HepG2 (cell line): Measurements from ENCODE around the gene PTPMT1. TPM values are rescaled to one million over a fixed set of nuclear protein-coding genes. Genes with fewer than 3 reads are reported as not detected.

ENCODE experiments used
- ARNT2 ChIP-seq: sonication (generic); formaldehyde crosslinking; IDR thresholded peaks from 2 replicates; pipeline ENCODE4 v1.8.0; 2022; ENCODE audit warnings: mild to moderate bottlenecking, low read depth, missing genetic modification reagents, moderate library complexity
- CSRNP1 ChIP-seq: sonication (generic); formaldehyde crosslinking; IDR thresholded peaks from 2 replicates; pipeline ENCODE4 v1.8.1; 2023; ENCODE audit warnings: mild to moderate bottlenecking, missing genetic modification reagents
- HNF4G ChIP-seq, 2 experiments: sonication (generic) in 1 of 2; formaldehyde crosslinking in 1 of 2; IDR thresholded peaks; 2 replicates each; pipeline versions ENCODE4 v1.4.0 to v1.6.1; 2011 to 2020; ENCODE audit warnings: borderline replicate concordance in 2 of 2, low read depth in 2 of 2, mild to moderate bottlenecking in 2 of 2, low read length in 1 of 2, missing genetic modification reagents in 1 of 2, moderate library complexity in 1 of 2
- JUN ChIP-seq: sonication (generic); formaldehyde crosslinking; IDR thresholded peaks from 2 replicates; pipeline ENCODE4 v1.4.0; 2020; ENCODE audit warnings: mild to moderate bottlenecking, missing genetic modification reagents
- KLF16 ChIP-seq, 2 experiments: sonication (generic) in 1 of 2; formaldehyde crosslinking in 1 of 2; IDR thresholded peaks; 2 replicates each; pipeline versions ENCODE4 v1.6.1 to v1.8.0; 2016 to 2023; ENCODE audit warnings: missing genetic modification reagents in 2 of 2, missing compliant biosample characterization in 1 of 2
- MYC ChIP-seq: sonication (generic); formaldehyde crosslinking; IDR thresholded peaks from 2 replicates; pipeline ENCODE4 v1.9.0; 2021; ENCODE audit warnings: missing genetic modification reagents, borderline replicate concordance
- RNF2 ChIP-seq: fragments of 450-650 bp; conservative IDR thresholded peaks from 2 replicates; pipeline ENCODE4 v1.6.1; 2016; ENCODE audit warnings: low read depth
- SIX4 ChIP-seq: sonication (generic); formaldehyde crosslinking; IDR thresholded peaks from 2 replicates; pipeline ENCODE4 v1.4.0; 2020; ENCODE audit warnings: missing genetic modification reagents
- SP5 ChIP-seq: IDR thresholded peaks from 2 replicates; pipeline ENCODE4 v1.6.1; 2016; ENCODE audit warnings: low read depth, borderline replicate concordance
- XRCC5 ChIP-seq: fragments of 200-400 bp; formaldehyde crosslinking; optimal IDR thresholded peaks from 2 replicates; pipeline ENCODE3; 2017; ENCODE audit warnings: mild to moderate bottlenecking, low read length
- ZBTB20 ChIP-seq: sonication (generic); formaldehyde crosslinking; IDR thresholded peaks from 2 replicates; pipeline ENCODE4 v1.8.1; 2023; ENCODE audit warnings: missing genetic modification reagents, low read depth, mild to moderate bottlenecking, borderline replicate concordance
- ZHX2 ChIP-seq, 2 experiments: sonication (generic) in 1 of 2; formaldehyde crosslinking in 1 of 2; IDR thresholded peaks; 2 replicates each; pipeline versions ENCODE4 v1.6.1 to v1.9.0; 2014 to 2022; ENCODE audit warnings: antibody characterized with exemption in 1 of 2, borderline replicate concordance in 1 of 2, inconsistent platforms in 1 of 2, low read depth in 1 of 2, missing genetic modification reagents in 1 of 2
- ZNF234 ChIP-seq: sonication (generic); formaldehyde crosslinking; conservative IDR thresholded peaks from 2 replicates; pipeline ENCODE4 v1.5.1; 2020; ENCODE audit warnings: mild to moderate bottlenecking, missing genetic modification reagents
- ZNF430 ChIP-seq: sonication (generic); formaldehyde crosslinking; IDR thresholded peaks from 2 replicates; pipeline ENCODE4 v1.9.0; 2021; ENCODE audit warnings: mild to moderate bottlenecking, missing genetic modification reagents
- ZNF839 ChIP-seq: sonication (generic); formaldehyde crosslinking; IDR thresholded peaks from 2 replicates; pipeline ENCODE4 v1.4.0; 2020; ENCODE audit warnings: missing genetic modification reagents, mild to moderate bottlenecking, borderline replicate concordance
- ZNF841 ChIP-seq: sonication (generic); formaldehyde crosslinking; IDR thresholded peaks from 2 replicates; pipeline ENCODE4 v1.8.1; 2023; ENCODE audit warnings: missing genetic modification reagents, borderline replicate concordance
- ZSCAN5A ChIP-seq: sonication (generic); formaldehyde crosslinking; IDR thresholded peaks from 2 replicates; pipeline ENCODE4 v1.8.0; 2022; ENCODE audit warnings: mild to moderate bottlenecking, missing genetic modification reagents, borderline replicate concordance
- polyA plus RNA-seq, 8 experiments: library from polyadenylated mRNA; depleted of rRNA in 3 of 8; stranded (reverse) in 7 of 8; unstranded in 1 of 8; fragments of >200 nt; fragmentation: Illumina TruSeq in 4 of 8; extraction: Trizol in 4 of 8; gene quantifications; 2 replicates each; pipeline versions ENCODE4 v1.2.1 to v1.2.3, GENCODE V29; 2011 to 2016; ENCODE audit warnings: low read depth in 4 of 8, missing spikeins in 1 of 8, mixed read lengths in 1 of 8; ENCODE audit not compliant: insufficient read depth in 1 of 8
- total RNA-seq, 5 experiments: library from RNA; depleted of rRNA; stranded (reverse); fragments of >200 nt; fragmentation: Illumina TruSeq; extraction: Trizol; gene quantifications; 2 replicates each; pipeline ENCODE4 v1.2.3, GENCODE V29; 2016; ENCODE audit warnings: low read depth in 1 of 5

The PTPMT1 gene
- total and polyA plus RNA-seq, 2 of the 13 experiments (the other 11 are each of a cell fraction or from before 2014, with no cell fraction given) = 55.6 to 129 TPM

GRCh38 chr11:47578524-47579494 lies 13.4 kb downstream of the PTPMT1 start, which contains the start of the genes KBTBD4 and NDUFS3 (continued):
- TF ChIP-seq ZSCAN5A (CRISPR knock-in tag) = peak; percentile 94
- peak; percentile 74 for TF ChIP-seq SIX4 (CRISPR knock-in tag)
- no peak for TF ChIP-seq ZNF841
- peak; percentile 66 for TF ChIP-seq ARNT2 (CRISPR knock-in tag)
- peak; percentile 89 for TF ChIP-seq ZNF430 (CRISPR knock-in tag)
- no peak; the same call in 1 of the 2 replicates for TF ChIP-seq HNF4G (IDR thresholded peaks at IDR 0.05; ENCODE audit: borderline replicate concordance, low read depth, low read length)
- TF ChIP-seq HNF4G (CRISPR knock-in tag; IDR thresholded peaks at IDR 0.05; ENCODE audit: borderline replicate concordance, low read depth) = no peak; the same call in 1 of the 2 replicates
- TF ChIP-seq SP5 (CRISPR knock-in tag) = 0 out of 2 replicates have a peak, but pooled peaks have one; percentile 47
- peak; percentile 98 for TF ChIP-seq XRCC5
- peak; percentile 96 for TF ChIP-seq ZNF234
- 0 out of 2 replicates have a peak, but pooled peaks have one; percentile 58 for TF ChIP-seq RNF2
- peak; percentile 89; the same call in 1 of the 2 replicates for TF ChIP-seq CSRNP1 (CRISPR knock-in tag)
- TF ChIP-seq ZBTB20 = 0 out of 2 replicates have a peak, but pooled peaks have one; percentile 30
- peak; percentile 75 to 99; a peak in 3 of 4 replicates for TF ChIP-seq KLF16 (CRISPR knock-in tag; IDR thresholded peaks at IDR 0.05)
- TF ChIP-seq ZHX2 (IDR thresholded peaks at IDR 0.05; ENCODE audit: low read depth) = peak; percentile 92
- TF ChIP-seq ZHX2 (CRISPR knock-in tag; IDR thresholded peaks at IDR 0.05; ENCODE audit: borderline replicate concordance) = no peak
- peak; percentile 80; the same call in 1 of the 2 replicates for TF ChIP-seq JUN
- peak; percentile 88 for TF ChIP-seq MYC (CRISPR knock-in tag)
- TF ChIP-seq ZNF839 (CRISPR knock-in tag) = peak; percentile 69; the same call in 1 of the 2 replicates
